ENCODE measurements around the gene UROC1. TPM values are rescaled to one million over a fixed set of nuclear protein-coding genes. Genes with fewer than 3 reads are reported as not detected.

UROC1 gene
- total RNA-seq, 1 donor from 2014 or later = not detected

- intact Hi-C loops (cut with micrococcal nuclease) = no loop called here
- DNase-seq (peak; percentile 63), ATAC-seq (peak; percentile 80)
These were observed 15.8 kb downstream of the UROC1 start for GRCh38 chr3:126501736-126502135.

- ATAC-seq = no peak
- no peak for DNase-seq
These were observed 16.5 kb downstream of the UROC1 start for GRCh38 chr3:126501054-126501453.

GRCh38 chr3:126500016-126500415 is 17.6 kb downstream of the UROC1 start:
- ATAC-seq (no peak), DNase-seq (no peak)
- intact Hi-C loops (cut with micrococcal nuclease) = no loop called here

More at GRCh38 chr3:126501054-126501453, 16.5 kb downstream of the UROC1 start:
- intact Hi-C loops (cut with micrococcal nuclease) = no loop called here

- intact Hi-C loops (cut with micrococcal nuclease) = no loop called here
- no peak for DNase-seq
- ATAC-seq = no peak
These were observed 18.2 kb downstream of the UROC1 start for GRCh38 chr3:126499401-126499800.

GRCh38 chr3:126498929-126499328 is 18.6 kb downstream of the UROC1 start:
- no peak for DNase-seq
- intact Hi-C loops (cut with micrococcal nuclease) = no loop called here
- ATAC-seq = no peak

- intact Hi-C loops (cut with micrococcal nuclease) = no loop called here
- DNase-seq = no peak
These were observed 19.1 kb downstream of the UROC1 start for GRCh38 chr3:126498461-126498860.

GRCh38 chr3:126497956-126498355 is 19.6 kb downstream of the UROC1 start:
- DNase-seq (no peak), ATAC-seq (no peak)
- intact Hi-C loops (cut with micrococcal nuclease) = no loop called here

More at GRCh38 chr3:126498461-126498860, 19.1 kb downstream of the UROC1 start:
- no peak for ATAC-seq

GRCh38 chr3:126496894-126497850 is 20.4 kb downstream of the UROC1 start:
- intact Hi-C loops (cut with micrococcal nuclease) = no loop called here
- no peak for DNase-seq
- ATAC-seq = no peak

GRCh38 chr3:126495786-126496185 is 21.8 kb downstream of the UROC1 start:
- intact Hi-C loops (cut with micrococcal nuclease) = no loop called here
- DNase-seq = no peak

GRCh38 chr3:126494970-126495230 is 22.7 kb downstream of the UROC1 start:
- ATAC-seq (no peak), DNase-seq (no peak)
- intact Hi-C loops (cut with micrococcal nuclease) = no loop called here

More at GRCh38 chr3:126495786-126496185, 21.8 kb downstream of the UROC1 start:
- no peak for ATAC-seq

GRCh38 chr3:126494204-126494969 is 23.2 kb downstream of the UROC1 start:
- intact Hi-C loops (cut with micrococcal nuclease) = no loop called here
- ATAC-seq (no peak), DNase-seq (no peak)

GRCh38 chr3:126493739-126494138 is 23.8 kb downstream of the UROC1 start:
- intact Hi-C loops (cut with micrococcal nuclease) = no loop called here
- DNase-seq (no peak), ATAC-seq (no peak)

- DNase-seq (no peak), ATAC-seq (no peak)
- intact Hi-C loops (cut with micrococcal nuclease) = no loop called here
These were observed 24.5 kb downstream of the UROC1 start for GRCh38 chr3:126493051-126493450.

- ATAC-seq (no peak), DNase-seq (no peak)
- intact Hi-C loops (cut with micrococcal nuclease) = no loop called here
These were observed 26.2 kb downstream of the UROC1 start for GRCh38 chr3:126491221-126492013.

GRCh38 chr3:126490619-126491018 is 27.0 kb downstream of the UROC1 start:
- ATAC-seq (no peak), DNase-seq (no peak)
- intact Hi-C loops (cut with micrococcal nuclease) = no loop called here

- ATAC-seq = no peak
- DNase-seq = no peak
- intact Hi-C loops (cut with micrococcal nuclease) = no loop called here
These were observed 28.5 kb downstream of the UROC1 start for GRCh38 chr3:126488886-126489569.

- ATAC-seq (no peak), DNase-seq (no peak)
- intact Hi-C loops (cut with micrococcal nuclease) = no loop called here
These were observed 29.4 kb downstream of the UROC1 start for GRCh38 chr3:126488185-126488584.

- no peak for DNase-seq
- intact Hi-C loops (cut with micrococcal nuclease) = no loop called here
- ATAC-seq = peak; percentile 73
These were observed 30.3 kb downstream of the UROC1 start for GRCh38 chr3:126487151-126487771.
